ENCODE results near the gene UBE2I.
"Not testable (repeated sequence)": the region's sequence is repeated elsewhere in the genome, so short reads cannot be mapped to it uniquely, and the experiment has no call there.

UBE2I gene

DNA sequence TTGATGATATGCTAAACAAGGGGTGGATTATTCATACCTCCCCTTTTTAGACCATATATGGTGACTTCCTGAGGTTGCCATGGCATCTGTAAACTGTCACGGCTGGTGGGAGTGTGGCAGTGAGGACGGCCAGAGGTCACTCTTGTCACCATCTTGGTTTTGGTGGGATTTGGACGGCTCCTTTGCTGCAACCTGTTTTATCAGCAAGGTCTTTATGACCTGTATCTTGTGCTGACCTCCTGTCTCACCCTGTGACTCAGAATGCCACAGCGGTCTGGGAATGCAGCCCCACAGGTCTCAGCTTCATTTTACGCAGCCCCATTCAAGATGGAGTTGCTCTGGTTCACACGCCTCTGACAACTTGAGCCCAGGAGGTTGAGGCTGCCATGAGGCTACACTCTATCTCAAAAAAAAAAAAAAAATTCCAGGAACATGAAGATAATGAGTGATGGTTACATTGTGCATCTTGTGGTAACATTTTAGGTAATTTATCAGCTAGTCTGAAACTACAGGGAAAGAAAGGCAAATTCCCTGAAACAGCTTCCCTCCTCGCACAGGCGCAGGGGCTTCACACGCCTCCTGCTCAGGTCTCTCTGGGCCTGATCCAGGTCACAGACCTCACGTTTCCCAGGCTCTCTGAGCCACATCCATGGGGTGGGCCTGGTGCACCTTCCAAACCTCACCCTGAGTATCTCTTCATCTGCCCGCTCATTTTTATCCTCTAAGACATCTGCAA, 15.3 kb upstream of the UBE2I start:
- DNase-seq (ENCODE audit: low spot score), result no peak

DNA sequence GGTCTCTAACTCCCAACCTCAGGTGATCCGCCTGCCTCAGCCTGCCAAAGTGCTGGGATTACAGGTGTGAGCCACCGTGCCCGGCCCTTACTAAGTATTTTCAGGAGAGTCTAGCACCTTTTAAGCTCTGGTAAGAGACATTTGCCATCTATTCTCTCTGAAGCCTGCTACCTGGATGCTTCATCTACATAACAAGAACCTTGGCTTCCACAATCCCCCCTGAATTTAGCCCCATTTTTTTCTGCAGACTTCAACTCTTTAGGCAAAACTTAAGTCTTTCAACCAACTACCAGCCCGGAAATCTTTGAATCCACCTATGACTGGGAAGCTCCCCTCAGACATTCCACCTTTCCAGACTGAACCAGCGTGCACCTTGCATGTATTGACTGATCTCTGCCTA, 14.0 kb upstream of the UBE2I start:
- no peak for DNase-seq (ENCODE audit: low spot score)

- not testable (repeated sequence) for DNase-seq (ENCODE audit: low spot score)
Observed at GRCh38 chr16:1296688-1297017, 12.8 kb upstream of the UBE2I start.

DNA sequence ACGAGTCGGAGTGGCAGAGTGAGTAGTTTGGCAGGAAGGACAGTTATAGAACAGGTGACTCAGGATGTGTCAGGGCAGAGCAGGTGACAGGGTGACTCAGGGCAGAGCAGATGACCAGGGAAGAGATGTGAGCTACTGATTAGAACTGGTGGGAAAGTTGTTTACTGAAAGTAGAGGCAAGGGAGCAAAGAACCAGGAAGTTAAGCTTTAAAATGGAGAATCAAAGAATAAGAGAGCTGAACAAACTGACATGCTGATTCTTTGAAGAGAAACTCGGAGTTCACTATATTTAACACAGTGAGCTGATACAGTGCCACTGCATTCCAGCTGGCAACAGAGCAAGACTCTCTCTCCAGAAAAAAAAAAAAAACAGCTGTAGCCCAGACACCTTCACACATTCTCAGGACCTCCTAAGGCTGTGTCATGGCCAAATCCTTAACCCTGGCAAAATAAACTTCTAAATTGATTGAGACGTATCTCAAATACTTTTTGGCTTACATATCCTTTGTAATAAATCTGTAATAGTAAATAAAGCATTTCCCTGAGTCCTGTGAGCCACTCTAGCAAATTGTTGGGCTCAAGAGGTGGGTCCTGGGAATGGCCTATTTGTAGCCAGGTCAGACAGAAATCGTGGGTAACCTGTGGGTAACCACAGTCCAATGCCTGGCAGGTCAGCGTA, 12.3 kb upstream of the UBE2I start:
- DNase-seq (ENCODE audit: low spot score), result no peak

GRCh38 chr16:1298406-1298805, 11.0 kb upstream of the UBE2I start:
- DNase-seq (ENCODE audit: low spot score), result no peak

DNA sequence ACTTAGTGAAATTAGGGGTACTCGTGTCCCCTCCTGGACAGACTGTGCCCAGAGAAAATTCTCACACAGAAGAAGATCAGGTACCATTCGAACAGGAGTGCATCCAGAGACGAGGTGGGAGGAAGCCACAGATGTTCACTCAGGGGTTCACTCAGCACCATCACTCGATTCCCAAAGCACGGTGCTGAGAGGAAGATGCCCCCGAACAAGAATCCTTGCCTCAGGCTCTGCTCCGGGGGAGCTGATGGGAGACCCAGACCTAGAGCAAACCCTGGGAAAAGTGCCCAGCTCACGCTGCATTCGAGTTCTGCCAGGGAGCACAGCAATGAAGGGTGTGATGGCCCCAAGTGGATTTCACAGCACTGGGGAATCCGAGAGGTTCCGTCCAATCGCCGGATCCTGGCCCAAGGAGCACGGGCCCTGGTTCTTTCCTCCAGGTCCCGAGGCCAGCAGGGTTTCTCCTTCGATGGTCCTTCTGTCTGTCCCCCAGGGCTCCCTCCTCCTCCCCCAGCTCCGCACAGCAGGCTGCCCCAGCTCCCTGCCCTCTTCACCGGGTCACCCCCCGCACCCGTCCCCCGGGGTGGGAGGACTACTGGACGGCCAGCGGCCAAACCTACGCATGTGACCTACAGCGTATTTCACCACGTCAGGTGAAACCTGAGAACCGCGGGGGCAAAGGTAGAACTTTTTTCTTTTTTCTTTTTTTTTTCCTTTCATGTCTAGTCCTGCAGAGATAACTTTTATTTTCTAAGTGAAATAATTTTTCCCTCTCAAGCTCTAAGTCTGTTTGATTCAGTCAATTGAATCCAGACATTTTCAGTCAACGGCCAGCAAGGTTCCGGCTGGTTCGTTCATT, 10.2 kb upstream of the UBE2I start:
- DNase-seq (ENCODE audit: low spot score), result no peak

DNA sequence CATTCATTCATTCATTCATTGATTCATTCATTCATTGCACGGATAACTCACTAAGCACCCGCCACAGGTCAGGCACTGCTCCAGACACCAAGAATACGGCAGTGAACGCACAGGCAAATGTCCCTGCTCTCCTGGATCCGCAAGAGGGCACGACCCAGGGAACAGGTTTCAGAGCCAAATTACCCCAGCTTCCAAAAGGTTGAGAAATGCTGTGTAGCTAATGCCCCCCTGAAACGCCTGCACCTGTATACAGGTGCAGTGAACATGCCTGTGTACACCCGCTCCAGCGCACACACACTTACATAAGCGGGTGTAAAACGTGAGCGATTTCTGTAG, 9.6 kb upstream of the UBE2I start:
- DNase-seq (ENCODE audit: low spot score), result no peak

GRCh38 chr16:1300664-1301476, 8.6 kb upstream of the UBE2I start:
- peak; percentile 91 for DNase-seq (ENCODE audit: low spot score)

- DNase-seq (ENCODE audit: low spot score), result no peak
Observed at GRCh38 chr16:1301562-1301961, 7.9 kb upstream of the UBE2I start.

GRCh38 chr16:1305823-1306222, 3.6 kb upstream of the UBE2I start:
- no peak for DNase-seq (ENCODE audit: low spot score)

DNA sequence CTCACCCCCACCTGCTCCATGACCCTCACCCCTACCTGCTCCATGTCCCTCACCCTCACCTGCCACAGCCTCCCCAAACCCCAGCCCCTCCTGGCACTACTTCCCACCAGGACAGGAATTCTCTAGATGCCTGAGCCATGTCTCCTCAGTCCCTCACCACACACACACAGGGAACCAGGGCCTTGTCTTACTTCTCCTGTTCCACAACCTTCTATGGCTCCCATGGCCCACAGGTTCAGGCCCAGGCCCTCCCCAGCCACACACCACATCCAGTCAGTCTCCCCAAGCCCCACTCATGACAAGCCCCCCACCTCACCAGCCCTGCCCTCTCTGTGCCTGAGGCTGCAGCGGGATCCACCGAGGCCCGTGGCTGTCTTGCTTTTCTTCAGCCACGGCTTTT, 3.1 kb upstream of the UBE2I start:
- no peak for DNase-seq (ENCODE audit: low spot score)

- DNase-seq (ENCODE audit: low spot score), result no peak
Observed at GRCh38 chr16:1308036-1308976, 1.1 kb upstream of the UBE2I start.

- peak; percentile 59 for DNase-seq (ENCODE audit: low spot score)
Observed at GRCh38 chr16:1309888-1310831, 724 bp downstream of the UBE2I start.

DNA sequence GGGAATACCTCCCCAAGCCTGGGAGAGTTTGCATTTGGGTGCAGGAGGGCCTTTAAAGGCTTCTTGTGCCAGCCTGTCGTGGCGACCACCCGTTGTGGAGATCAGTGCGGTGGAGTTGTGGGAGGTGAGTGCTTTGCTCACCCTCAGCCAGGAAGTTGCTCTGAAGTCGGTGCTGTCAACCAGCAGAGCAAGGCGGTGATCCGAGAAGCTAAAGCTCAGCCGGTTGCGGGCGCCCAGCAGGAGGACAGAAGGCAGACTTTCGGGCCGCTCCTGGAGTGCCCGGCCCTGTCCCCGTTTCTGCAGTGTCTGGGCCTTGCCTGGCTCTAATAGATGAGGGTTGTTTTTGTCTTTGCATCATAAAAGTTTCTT, 1.4 kb downstream of the UBE2I start:
- DNase-seq (ENCODE audit: low spot score), result no peak

DNA sequence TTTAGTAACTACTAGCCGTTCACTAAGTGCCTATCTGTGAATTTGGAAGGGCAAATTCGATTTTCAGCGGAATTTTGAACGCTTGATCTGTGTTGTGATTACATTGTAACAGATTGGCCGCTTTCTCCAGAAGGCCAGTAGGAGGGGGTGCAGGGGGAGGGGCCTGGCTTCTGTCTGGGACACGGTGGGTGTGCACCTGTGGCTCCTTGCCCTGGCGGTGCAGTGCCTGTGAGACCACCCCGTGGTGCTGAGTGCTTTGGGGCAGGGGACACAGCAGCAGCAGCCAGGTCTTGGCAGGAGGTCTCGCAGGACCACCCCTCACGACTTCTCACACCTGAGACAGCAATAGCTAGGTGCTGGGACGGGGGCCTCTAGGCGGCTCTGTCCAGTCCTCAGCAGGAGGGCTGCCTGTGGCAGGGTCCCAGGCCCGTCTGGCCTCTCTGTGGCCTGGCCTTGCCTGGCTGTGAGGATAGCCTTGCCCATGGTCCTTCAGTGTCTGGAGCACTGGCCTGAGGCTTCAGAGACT, 1.8 kb downstream of the UBE2I start:
- no peak for DNase-seq (ENCODE audit: low spot score)

DNA sequence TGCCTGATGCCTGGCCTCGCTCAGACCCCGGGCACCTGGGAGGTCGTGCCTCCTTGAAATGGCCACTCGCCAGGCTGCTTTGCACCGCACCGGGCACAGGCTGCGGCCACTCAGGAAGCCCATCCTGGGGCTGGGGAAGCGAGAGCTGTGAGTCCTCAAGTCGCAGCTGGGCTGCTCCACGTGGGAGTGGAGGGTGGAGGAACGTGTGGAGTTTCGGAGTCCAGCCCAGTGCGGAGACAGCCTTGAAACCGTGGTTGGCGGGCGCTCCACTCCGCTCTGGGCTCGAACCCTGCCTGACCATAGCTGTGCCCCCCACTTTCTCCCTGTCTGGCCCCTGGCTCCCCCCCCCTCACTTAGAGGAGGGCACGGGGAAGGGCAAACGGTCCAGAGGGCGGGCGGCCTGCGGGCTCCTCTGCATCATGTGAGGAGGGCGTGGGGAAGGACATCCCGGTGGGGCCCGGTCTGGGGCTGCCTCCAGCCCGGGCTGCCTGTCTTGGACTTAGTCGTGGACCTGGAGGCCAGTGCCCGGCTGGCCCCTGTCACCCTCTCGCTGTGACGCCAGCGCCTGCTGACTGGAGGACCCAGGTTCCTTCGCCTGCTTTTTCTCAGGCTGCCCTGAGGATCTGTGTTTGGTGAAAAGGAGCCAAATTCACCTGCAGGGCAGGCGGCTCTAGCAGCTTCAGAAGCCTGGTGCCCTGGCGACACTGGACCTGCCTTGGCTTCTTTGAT, 2.5 kb downstream of the UBE2I start:
- peak; percentile 50 for DNase-seq (ENCODE audit: low spot score)

DNA sequence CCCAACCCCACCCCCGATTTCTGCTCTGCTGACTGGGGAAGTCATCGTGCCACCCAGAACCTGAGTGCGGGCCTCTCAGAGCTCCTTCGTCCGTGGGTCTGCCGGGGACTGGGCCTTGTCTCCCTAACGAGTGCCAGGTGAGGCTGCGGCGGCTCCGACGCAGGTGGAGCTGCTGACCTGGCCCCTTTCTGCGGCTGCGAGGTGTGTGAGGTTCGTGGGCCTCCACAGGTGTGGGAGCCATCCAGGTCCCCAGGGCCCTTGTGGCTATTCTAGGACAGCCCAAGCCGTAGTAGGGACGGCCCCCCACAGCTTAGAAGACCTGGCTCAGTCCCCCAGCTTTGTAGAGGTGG, 3.0 kb downstream of the UBE2I start:
- DNase-seq (ENCODE audit: low spot score), result no peak

- DNase-seq (ENCODE audit: low spot score), result no peak
Observed at GRCh38 chr16:1312903-1313302, 3.5 kb downstream of the UBE2I start.

DNA sequence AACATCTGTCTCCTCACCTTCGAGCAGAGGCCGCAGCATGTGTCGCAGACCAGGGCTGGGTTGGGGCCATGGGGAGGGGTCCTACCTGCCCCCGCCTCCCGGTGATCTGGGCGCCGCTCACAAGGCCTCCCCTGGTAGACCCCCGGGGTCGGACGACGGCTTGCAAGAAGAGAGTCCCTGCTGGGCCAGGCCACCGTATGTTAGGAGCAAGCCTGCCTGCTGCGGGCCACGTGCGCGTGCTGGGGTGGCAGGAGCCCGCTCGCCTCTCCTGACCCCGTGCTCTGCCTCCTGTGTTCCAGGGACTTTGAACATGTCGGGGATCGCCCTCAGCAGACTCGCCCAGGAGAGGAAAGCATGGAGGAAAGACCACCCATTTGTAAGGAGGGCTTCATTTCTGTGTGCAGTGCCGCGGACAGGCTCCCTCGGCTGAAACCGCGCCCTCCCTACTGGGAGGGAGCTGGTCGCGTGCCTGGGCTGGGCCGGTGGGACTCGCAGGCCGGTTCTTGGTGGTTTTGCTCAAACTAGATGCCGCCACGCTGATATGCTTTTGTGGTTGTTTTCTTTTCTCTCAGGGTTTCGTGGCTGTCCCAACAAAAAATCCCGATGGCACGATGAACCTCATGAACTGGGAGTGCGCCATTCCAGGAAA, 4.4 kb downstream of the UBE2I start:
- DNase-seq (ENCODE audit: low spot score), result no peak

Data from AG20443 (cell line).